Sigmoid colon (tissue), 7 donors: ENCODE measurements around the gene CYP27A1. TPM values are rescaled to one million over a fixed set of nuclear protein-coding genes. Genes with fewer than 3 reads are reported as not detected.

ENCODE experiments used
- DNase-seq: peaks from one replicate; pipeline ENCODE4 v3.0.0-alpha.2; 2019
- H3K27ac ChIP-seq, 4 donors: fragments of 200-600 bp; sonication (generic); one replicate each; pipeline ENCODE4 v1.5.1; 2016 to 2019; ENCODE audit warnings: mild to moderate bottlenecking in 1 of 4
- H3K27me3 ChIP-seq, 3 donors: fragments of 200-600 bp; sonication (generic); one replicate each; pipeline ENCODE4 v1.5.1; 2019; ENCODE audit warnings: mild to moderate bottlenecking in 1 of 3
- H3K36me3 ChIP-seq, 4 donors: fragments of 200-600 bp; sonication (generic); one replicate each; pipeline ENCODE4 v1.5.1; 2016 to 2019
- H3K4me1 ChIP-seq, 4 donors: fragments of 200-600 bp; sonication (generic); one replicate each; pipeline ENCODE4 v1.5.1; 2017 to 2019
- H3K4me3 ChIP-seq, 4 donors: fragments of 200-600 bp; sonication (generic); one replicate each; pipeline ENCODE4 v1.5.1; 2017 to 2019; ENCODE audit warnings: mild to moderate bottlenecking in 2 of 4, moderate library complexity in 1 of 4
- H3K9me3 ChIP-seq, 4 donors: fragments of 200-600 bp in 3 of 4; sonication (generic) in 3 of 4; one replicate each; pipeline versions ENCODE4 v1.5.1 to v1.6.1; 2013 to 2019
- EP300 ChIP-seq, 4 donors: sonication (generic); formaldehyde crosslinking; IDR thresholded peaks; one replicate each; pipeline ENCODE4 v1.6.1; 2017; ENCODE audit warnings: antibody characterized with exemption in 4 of 4
- POLR2A ChIP-seq, 2 donors: fragments of 450-650 bp; IDR thresholded peaks; one replicate each; pipeline ENCODE4 v1.6.1; 2016; ENCODE audit warnings: antibody characterized with exemption in 2 of 2, mild to moderate bottlenecking in 2 of 2, moderate library complexity in 2 of 2
- POLR2AphosphoS5 ChIP-seq, 4 donors: sonication (generic); formaldehyde crosslinking; IDR thresholded peaks; one replicate each; pipeline ENCODE4 v1.6.1; 2017; ENCODE audit warnings: antibody characterized with exemption in 4 of 4
- WGBS, 2 donors: extraction: QIAGEN DNeasy Blood & Tissue Kit; methylation state at CpG; one replicate each; pipeline ENCODE4 v1.1.7; 2013; 5-methylcytosine and 5-hydroxymethylcytosine counted together
- intact Hi-C: fragments of 100-400 bp; cut with DNase I; formaldehyde crosslinking; loops from one replicate; pipeline ENCODE4 v1.15.1; 2023
- polyA plus RNA-seq, 3 donors: library from polyadenylated mRNA; stranded (reverse); fragments of 200-250 nt; gene quantifications; one replicate each; pipeline ENCODE4 v1.2.3, GENCODE V29; 2013
- total RNA-seq, 4 donors: library from RNA; depleted of rRNA; stranded (reverse); fragments of >200 nt; gene quantifications; one replicate each; pipeline ENCODE4 v1.1.0, GENCODE V29; 2016
- TF ChIP-seq, protein P1 (sequence below), 4 experiments: fragments of 450-650 bp in 3 of 4; fragments of 200-600 bp in 1 of 4; IDR thresholded peaks; one replicate each; pipeline ENCODE4 v1.5.1; 2016 to 2019; ENCODE audit warnings: antibody characterized with exemption in 4 of 4, mild to moderate bottlenecking in 3 of 4, moderate library complexity in 2 of 4
- donor health status: healthy with polysubstance abuse.
- donor health status: Bipolar disorder and iron deficiency.
- donor health status: healthy.

The CYP27A1 gene
- total and polyA plus RNA-seq, 7 donors, result 13.5 to 30.1 (median 21.9) TPM

DNA sequence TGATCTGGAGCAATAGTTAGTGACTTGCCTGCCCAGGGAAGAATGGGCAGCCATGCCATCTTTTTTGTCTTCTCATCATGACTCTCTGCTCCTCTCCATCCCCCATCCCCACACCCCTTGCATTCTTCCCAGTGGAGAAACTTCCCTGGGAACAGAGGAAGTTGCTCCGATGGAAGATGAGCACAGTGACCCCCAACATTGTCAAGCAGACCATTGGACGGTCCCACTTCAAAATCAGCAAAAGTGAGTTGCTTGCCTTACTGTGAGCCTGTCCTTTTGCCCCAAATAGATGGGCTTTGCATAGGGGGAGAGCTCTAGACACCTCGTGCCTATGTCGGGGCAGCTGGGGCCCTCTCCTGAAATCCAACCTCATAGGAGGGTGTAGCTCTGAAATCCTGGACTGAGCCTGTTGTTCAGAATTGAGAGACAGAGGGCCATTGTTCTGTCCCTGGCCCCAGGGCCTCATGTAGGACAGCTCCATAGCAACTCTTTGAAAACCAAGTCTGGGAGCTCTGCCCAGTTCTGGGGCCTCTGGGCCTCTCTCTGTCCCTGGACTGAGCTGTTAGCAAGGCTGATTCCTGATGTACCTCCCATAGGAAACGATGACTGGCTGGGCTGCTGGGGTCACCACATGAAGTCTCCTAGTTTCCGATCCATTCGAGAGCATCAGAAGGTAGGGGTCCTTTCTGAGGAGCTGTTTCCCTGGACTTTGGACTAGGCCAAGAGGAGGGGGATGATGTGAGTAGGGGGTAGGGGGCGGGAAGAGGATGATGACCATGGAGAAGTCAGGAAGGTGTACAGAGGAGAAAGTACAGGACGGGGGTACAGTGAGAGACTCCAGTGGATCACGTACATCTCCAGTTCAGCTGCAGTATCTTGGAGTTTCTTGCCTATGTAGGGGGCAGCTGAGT, 36.1 kb upstream of the CYP27A1 start:
- 76 to 88% methylated on average over 10 of the region's 10 CpGs for WGBS, 2 donors
- Histone ChIP-seq H3K4me1 (no peaks in the 10 kb centered on the region), H3K4me3 (no peak overlapping the region), H3K9me3 (no peaks in the 10 kb centered on the region), H3K36me3 (peaks cover 19 to 86% (median 47%) of the 10 kb centered on the region in 4 donors), H3K27me3 (no peaks in the 10 kb centered on the region), H3K27ac (peak overlapping the region; percentile 21 to 61 (median 39))
- DNase-seq, result peak; percentile 75
- intact Hi-C loops, result no loop called here
- TF ChIP-seq POLR2AphosphoS5 (IDR thresholded peaks at IDR 0.05), result peak in 1 of 4 donors; percentile 28
- TF ChIP-seq, protein P1, sequence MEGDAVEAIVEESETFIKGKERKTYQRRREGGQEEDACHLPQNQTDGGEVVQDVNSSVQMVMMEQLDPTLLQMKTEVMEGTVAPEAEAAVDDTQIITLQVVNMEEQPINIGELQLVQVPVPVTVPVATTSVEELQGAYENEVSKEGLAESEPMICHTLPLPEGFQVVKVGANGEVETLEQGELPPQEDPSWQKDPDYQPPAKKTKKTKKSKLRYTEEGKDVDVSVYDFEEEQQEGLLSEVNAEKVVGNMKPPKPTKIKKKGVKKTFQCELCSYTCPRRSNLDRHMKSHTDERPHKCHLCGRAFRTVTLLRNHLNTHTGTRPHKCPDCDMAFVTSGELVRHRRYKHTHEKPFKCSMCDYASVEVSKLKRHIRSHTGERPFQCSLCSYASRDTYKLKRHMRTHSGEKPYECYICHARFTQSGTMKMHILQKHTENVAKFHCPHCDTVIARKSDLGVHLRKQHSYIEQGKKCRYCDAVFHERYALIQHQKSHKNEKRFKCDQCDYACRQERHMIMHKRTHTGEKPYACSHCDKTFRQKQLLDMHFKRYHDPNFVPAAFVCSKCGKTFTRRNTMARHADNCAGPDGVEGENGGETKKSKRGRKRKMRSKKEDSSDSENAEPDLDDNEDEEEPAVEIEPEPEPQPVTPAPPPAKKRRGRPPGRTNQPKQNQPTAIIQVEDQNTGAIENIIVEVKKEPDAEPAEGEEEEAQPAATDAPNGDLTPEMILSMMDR (IDR thresholded peaks at IDR 0.05), result no peak

DNA sequence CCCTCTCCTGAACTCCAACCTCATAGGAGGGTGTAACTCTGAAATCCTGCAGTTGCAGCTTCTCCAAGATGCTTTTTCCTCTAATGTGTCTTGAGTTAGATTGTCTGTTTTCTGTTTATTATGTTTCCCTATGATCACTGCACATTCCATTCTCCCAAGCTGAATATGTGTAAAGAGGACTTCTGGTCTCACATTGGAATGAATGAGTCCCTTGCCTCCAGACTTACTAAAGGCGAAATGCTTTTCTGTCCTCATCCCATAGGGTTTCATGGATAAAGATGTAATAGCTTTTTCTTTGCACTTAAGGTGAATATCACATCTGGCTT, 35.5 kb upstream of the CYP27A1 start:
- WGBS, 2 donors, result 94 to 96% methylated on average over 1 of the region's 1 CpG
- DNase-seq, result no peak
- Histone ChIP-seq H3K4me3 (no peak overlapping the region), H3K27me3 (no peaks in the 10 kb centered on the region), H3K36me3 (peaks cover 19 to 86% (median 41%) of the 10 kb centered on the region in 4 donors), H3K4me1 (no peaks in the 10 kb centered on the region), H3K9me3 (no peaks in the 10 kb centered on the region), H3K27ac (peak overlapping the region in 3 of 4 donors; percentile 19 to 47 (median 25))
- TF ChIP-seq POLR2A (IDR thresholded peaks at IDR 0.05) (no peak), EP300 (IDR thresholded peaks at IDR 0.05) (no peak), POLR2AphosphoS5 (IDR thresholded peaks at IDR 0.05) (no peak)
- TF ChIP-seq, protein P1 (IDR thresholded peaks at IDR 0.05), result no peak
- intact Hi-C loops, result no loop called here

DNA sequence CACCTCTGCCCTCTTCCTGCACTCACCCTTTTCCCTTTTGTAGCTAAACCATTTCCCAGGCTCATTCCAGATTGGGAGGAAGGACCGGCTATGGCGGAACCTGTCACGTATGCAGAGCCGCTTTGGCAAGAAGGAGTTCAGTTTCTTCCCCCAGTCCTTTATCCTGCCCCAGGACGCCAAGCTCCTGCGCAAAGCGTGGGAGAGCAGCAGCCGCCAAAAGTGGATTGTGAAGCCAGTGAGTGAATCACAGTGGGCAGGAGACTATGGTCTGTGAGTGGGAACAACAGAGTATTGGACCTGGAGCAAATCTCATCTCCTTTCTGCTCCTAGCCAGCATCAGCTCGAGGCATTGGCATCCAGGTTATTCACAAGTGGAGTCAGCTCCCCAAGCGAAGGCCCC, 35.0 kb upstream of the CYP27A1 start:
- 96 to 97% methylated on average over 10 of the region's 10 CpGs for WGBS, 2 donors
- peaks cover 19 to 84% (median 40%) of the 10 kb centered on the region in 4 donors for H3K36me3 ChIP-seq
- H3K27me3 ChIP-seq, result no peaks in the 10 kb centered on the region
- H3K4me1 ChIP-seq, result no peaks in the 10 kb centered on the region
- intact Hi-C loops, result no loop called here
- peak overlapping the region in 2 of 4 donors; percentile 24 to 47 for H3K27ac ChIP-seq
- TF ChIP-seq, protein P1 (IDR thresholded peaks at IDR 0.05), result no peak
- TF ChIP-seq POLR2AphosphoS5 (IDR thresholded peaks at IDR 0.05), result no peak
- no peak for TF ChIP-seq EP300 (IDR thresholded peaks at IDR 0.05)
- no peak for TF ChIP-seq POLR2A (IDR thresholded peaks at IDR 0.05)
- H3K9me3 ChIP-seq, result no peaks in the 10 kb centered on the region
- no peak overlapping the region for H3K4me3 ChIP-seq
- DNase-seq, result no peak

DNA sequence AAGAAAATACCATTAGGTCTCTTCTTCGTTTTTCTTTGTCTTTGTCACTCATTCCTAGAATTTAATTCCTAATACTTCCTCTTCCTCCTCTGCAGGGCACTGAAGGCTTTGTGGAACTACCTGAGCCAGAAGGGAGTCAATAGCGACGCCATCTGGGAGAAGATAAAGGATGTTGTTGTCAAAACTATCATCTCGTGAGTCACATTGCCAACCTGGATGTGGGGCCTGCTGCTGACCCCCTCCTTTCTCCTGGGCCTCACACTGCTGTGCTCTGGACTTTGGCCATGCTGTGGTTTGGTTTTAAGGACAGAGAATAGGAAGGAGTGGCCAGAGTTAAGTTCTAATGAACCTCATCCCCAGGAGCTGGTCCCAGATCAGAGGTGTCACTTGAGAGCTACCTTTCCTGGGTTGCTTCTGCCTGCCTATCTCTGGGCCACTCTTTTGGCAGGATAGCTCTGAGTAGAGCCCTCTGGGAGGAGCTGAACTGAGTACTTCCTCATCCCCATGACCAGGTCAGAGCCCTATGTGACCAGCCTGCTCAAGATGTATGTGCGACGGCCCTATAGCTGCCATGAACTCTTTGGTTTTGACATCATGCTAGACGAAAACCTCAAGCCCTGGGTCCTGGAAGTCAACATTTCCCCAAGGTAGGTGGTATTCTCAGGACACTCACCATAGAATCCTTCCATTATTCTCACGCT, 33.1 kb upstream of the CYP27A1 start:
- intact Hi-C loops, result no loop called here
- WGBS, 2 donors, result 91 to 96% methylated on average over 8 of the region's 8 CpGs
- Histone ChIP-seq H3K27ac (no peak overlapping the region), H3K4me3 (no peak overlapping the region), H3K27me3 (no peaks in the 10 kb centered on the region), H3K36me3 (peaks cover 25 to 96% (median 56%) of the 10 kb centered on the region in 4 donors), H3K4me1 (no peaks in the 10 kb centered on the region), H3K9me3 (no peaks in the 10 kb centered on the region)
- TF ChIP-seq EP300 (IDR thresholded peaks at IDR 0.05), result no peak
- no peak for TF ChIP-seq POLR2AphosphoS5 (IDR thresholded peaks at IDR 0.05)
- TF ChIP-seq, protein P1 (IDR thresholded peaks at IDR 0.05), result no peak
- no peak for TF ChIP-seq POLR2A (IDR thresholded peaks at IDR 0.05)
- no peak for DNase-seq
